GM21447 (cell line): ENCODE measurements around the gene SLC16A6.
A peak's percentile ranks its signal among the peaks of the same experiment; 100 is the strongest.
"Not testable (repeated sequence)": the region's sequence is repeated elsewhere in the genome, so short reads cannot be mapped to it uniquely, and the experiment has no call there.

Source experiments
- ATAC-seq: cut with Tn5 transposase; IDR thresholded peaks from one replicate; pipeline ENCODE4 v1.9.1; 2021; ENCODE audit not compliant: unreplicated experiment

SLC16A6 gene

GRCh38 chr17:68290955-68291835 lies at the start of gene SLC16A6, which contains the start of gene ARSG:
TSS of gene SLC16A6 (minus strand) at chr17:68291127. CDS start at chr17:68278320, 12,807 bp downstream.
TSS of gene ARSG (plus strand) at chr17:68291495. CDS start at chr17:68307494, 15,999 bp downstream.
- ATAC-seq, result peak; percentile 44

- ATAC-seq, result no peak
Measured at GRCh38 chr17:68334393-68334792, 43.5 kb upstream of the SLC16A6 start.

GRCh38 chr17:68331932-68332331 lies 41.0 kb upstream of the SLC16A6 start:
- ATAC-seq, result not testable (repeated sequence)

GRCh38 chr17:68329331-68329730 lies 38.4 kb upstream of the SLC16A6 start:
- ATAC-seq, result no peak

GRCh38 chr17:68328676-68329075 lies 37.7 kb upstream of the SLC16A6 start:
- no peak for ATAC-seq

GRCh38 chr17:68327823-68328557 lies 37.1 kb upstream of the SLC16A6 start:
- ATAC-seq, result no peak

GRCh38 chr17:68326681-68327080 lies 35.8 kb upstream of the SLC16A6 start:
- ATAC-seq, result no peak

GRCh38 chr17:68325961-68326360 lies 35.0 kb upstream of the SLC16A6 start:
- no peak for ATAC-seq

- no peak for ATAC-seq
Measured at GRCh38 chr17:68324654-68325336, 33.9 kb upstream of the SLC16A6 start.

- ATAC-seq, result no peak
Measured at GRCh38 chr17:68324114-68324513, 33.2 kb upstream of the SLC16A6 start.

- no peak for ATAC-seq
Measured at GRCh38 chr17:68322630-68323029, 31.7 kb upstream of the SLC16A6 start.

- no peak for ATAC-seq
Measured at GRCh38 chr17:68321556-68321954, 30.6 kb upstream of the SLC16A6 start.

GRCh38 chr17:68320943-68321555 lies 30.1 kb upstream of the SLC16A6 start:
- no peak for ATAC-seq

- no peak for ATAC-seq
Measured at GRCh38 chr17:68320311-68320865, 29.5 kb upstream of the SLC16A6 start.

- ATAC-seq, result no peak
Measured at GRCh38 chr17:68319410-68320162, 28.7 kb upstream of the SLC16A6 start.

GRCh38 chr17:68318103-68318991 lies 27.4 kb upstream of the SLC16A6 start:
- no peak for ATAC-seq

GRCh38 chr17:68317458-68317857 lies 26.5 kb upstream of the SLC16A6 start:
- ATAC-seq, result no peak

- no peak for ATAC-seq
Measured at GRCh38 chr17:68315930-68316329, 25.0 kb upstream of the SLC16A6 start.
